A204.1 (cell line): ENCODE results near the gene EHMT2.
"Not testable (repeated sequence)": the region's sequence is repeated elsewhere in the genome, so short reads cannot be mapped to it uniquely, and the experiment has no call there.

Experiments
- FAIRE-seq: peaks from 2 replicates; lab custom pipeline; 2012; peaks lifted over from hg19 to GRCh38; lab: Jason Lieb, UNC

The EHMT2 gene

GRCh38 chr6:31915351-31915750 lies 17.9 kb upstream of the EHMT2 start:
- FAIRE-seq = no peak

- FAIRE-seq = no peak
These were observed 14.5 kb upstream of the EHMT2 start for GRCh38 chr6:31911826-31912585.

- not testable (repeated sequence) for FAIRE-seq
These were observed 11.8 kb upstream of the EHMT2 start for GRCh38 chr6:31909298-31909697.

- FAIRE-seq = no peak
These were observed 11.3 kb upstream of the EHMT2 start for GRCh38 chr6:31908791-31909190.

GRCh38 chr6:31908255-31908654 lies 10.8 kb upstream of the EHMT2 start:
- FAIRE-seq = not testable (repeated sequence)

GRCh38 chr6:31907158-31907813 lies 9.8 kb upstream of the EHMT2 start:
- no peak for FAIRE-seq

GRCh38 chr6:31906727-31907126 lies 9.2 kb upstream of the EHMT2 start:
- not testable (repeated sequence) for FAIRE-seq

- no peak for FAIRE-seq
These were observed 8.6 kb upstream of the EHMT2 start for GRCh38 chr6:31906122-31906521.

- no peak for FAIRE-seq
These were observed 7.5 kb upstream of the EHMT2 start for GRCh38 chr6:31905041-31905440.

GRCh38 chr6:31903957-31904356 lies 6.5 kb upstream of the EHMT2 start:
- FAIRE-seq = no peak

GRCh38 chr6:31901953-31902643 lies 4.6 kb upstream of the EHMT2 start, which contains the start of gene ZBTB12:
Gene ZBTB12 (minus strand): TSS chr6:31902086. CDS start chr6:31901305, 781 bp downstream.
- no peak for FAIRE-seq

GRCh38 chr6:31901415-31901952 lies 4.0 kb upstream of the EHMT2 start:
- no peak for FAIRE-seq

GRCh38 chr6:31900917-31901414 lies 3.5 kb upstream of the EHMT2 start:
- FAIRE-seq = no peak

- no peak for FAIRE-seq
These were observed 2.6 kb upstream of the EHMT2 start for GRCh38 chr6:31899882-31900722.

- no peak for FAIRE-seq
These were observed 1.7 kb upstream of the EHMT2 start for GRCh38 chr6:31899215-31899614.

GRCh38 chr6:31898383-31899011 lies 999 bp upstream of the EHMT2 start:
- FAIRE-seq = no peak

GRCh38 chr6:31896856-31897611 lies 464 bp downstream of the EHMT2 start:
- FAIRE-seq = no peak

- no peak for FAIRE-seq
These were observed 1.0 kb downstream of the EHMT2 start for GRCh38 chr6:31896493-31896855.

- FAIRE-seq = no peak
These were observed 4.7 kb downstream of the EHMT2 start for GRCh38 chr6:31892821-31893220.

- FAIRE-seq = no peak
These were observed 8.0 kb downstream of the EHMT2 start for GRCh38 chr6:31889331-31889972.
